Dermis blood vessel endothelial cell (primary cell): ENCODE results near the gene TYW3. TPM values are rescaled to one million over a fixed set of nuclear protein-coding genes. Genes with fewer than 3 reads are reported as not detected.
"Not testable (repeated sequence)": the region's sequence is repeated elsewhere in the genome, so short reads cannot be mapped to it uniquely, and the experiment has no call there.

ENCODE experiments used
- DNase-seq: peaks from one replicate; pipeline ENCODE4 v3.0.0; 2010
- total RNA-seq: library from RNA; depleted of rRNA; stranded (reverse); fragments of >200 nt; gene quantifications from 2 replicates; pipeline ENCODE4 v1.2.3, GENCODE V29; 2014

Gene TYW3
- total RNA-seq, 1 donor from 2014 or later, result 10.7 TPM

- not testable (repeated sequence) for DNase-seq
These were observed 643 bp upstream of the TYW3 start for GRCh38 chr1:74732071-74732946.

- peak; percentile 81 for DNase-seq
These were observed 892 bp downstream of the TYW3 start for GRCh38 chr1:74733604-74734484.

GRCh38 chr1:74737333-74737732 is 4.4 kb downstream of the TYW3 start:
- DNase-seq, result no peak

GRCh38 chr1:74740307-74740980 is 7.5 kb downstream of the TYW3 start:
- not testable (repeated sequence) for DNase-seq

GRCh38 chr1:74745247-74745646 is 12.3 kb downstream of the TYW3 start:
- DNase-seq, result not testable (repeated sequence)

- DNase-seq, result no peak
These were observed 16.0 kb downstream of the TYW3 start for GRCh38 chr1:74748960-74749359.

- DNase-seq, result no peak
These were observed 20.2 kb downstream of the TYW3 start for GRCh38 chr1:74753104-74753503.

- no peak for DNase-seq
These were observed 22.5 kb downstream of the TYW3 start for GRCh38 chr1:74755475-74755874.

- not testable (repeated sequence) for DNase-seq
These were observed 23.7 kb downstream of the TYW3 start for GRCh38 chr1:74756650-74757049.

GRCh38 chr1:74763807-74764206 is 30.9 kb downstream of the TYW3 start:
- DNase-seq, result peak; percentile 5

- no peak for DNase-seq
These were observed 33.6 kb downstream of the TYW3 start for GRCh38 chr1:74766579-74766978.

GRCh38 chr1:74767490-74767889 is 34.5 kb downstream of the TYW3 start:
- DNase-seq, result peak; percentile 30

GRCh38 chr1:74771913-74772515 is 39.1 kb downstream of the TYW3 start:
- peak; percentile 71 for DNase-seq

GRCh38 chr1:74772945-74773344 is 40.0 kb downstream of the TYW3 start:
- DNase-seq, result no peak

- no peak for DNase-seq
These were observed 40.6 kb downstream of the TYW3 start for GRCh38 chr1:74773582-74773981.

GRCh38 chr1:74775735-74776134 is 42.8 kb downstream of the TYW3 start:
- DNase-seq, result no peak

GRCh38 chr1:74777525-74777924 is 44.6 kb downstream of the TYW3 start:
- no peak for DNase-seq

GRCh38 chr1:74779750-74780149 is 46.8 kb downstream of the TYW3 start:
- DNase-seq, result no peak

GRCh38 chr1:74780594-74780993 is 47.6 kb downstream of the TYW3 start:
- no peak for DNase-seq

- no peak for DNase-seq
These were observed 53.0 kb downstream of the TYW3 start for GRCh38 chr1:74785944-74786343.

GRCh38 chr1:74790453-74790852 is 57.5 kb downstream of the TYW3 start:
- no peak for DNase-seq

GRCh38 chr1:74791491-74791890 is 58.5 kb downstream of the TYW3 start:
- no peak for DNase-seq
